Measurements from ENCODE around the gene RABL6.
A peak's percentile ranks its signal among the peaks of the same experiment; 100 is the strongest.

RABL6 gene

GRCh38 chr9:136807281-136808074 lies at the start of gene RABL6:
Gene RABL6 (plus strand): TSS chr9:136807948. CDS start chr9:136808197, 249 bp downstream.
- no peak for TF ChIP-seq GLIS3 (CRISPR knock-in tag; IDR thresholded peaks at IDR 0.05)
- no peak for TF ChIP-seq ZFP3 (CRISPR knock-in tag; IDR thresholded peaks at IDR 0.05)
- no peak for TF ChIP-seq TOX (CRISPR knock-in tag; IDR thresholded peaks at IDR 0.05; ENCODE audit: borderline replicate concordance)
- no peak for TF ChIP-seq ARNTL (CRISPR knock-in tag; IDR thresholded peaks at IDR 0.05; ENCODE audit: borderline replicate concordance, low read depth)
- no peak for TF ChIP-seq CSDC2 (CRISPR knock-in tag; IDR thresholded peaks at IDR 0.05)
- no peak for TF ChIP-seq ZNF565 (CRISPR knock-in tag; conservative IDR thresholded peaks at IDR 0.05; ENCODE audit: low read depth)
- no peak for TF ChIP-seq CREB5 (CRISPR knock-in tag; IDR thresholded peaks at IDR 0.05; ENCODE audit: low read depth)
- peak; percentile 77 for ATAC-seq

- TF ChIP-seq ISL1 (CRISPR knock-in tag; IDR thresholded peaks at IDR 0.05) (no peak), ZNF8 (CRISPR knock-in tag; IDR thresholded peaks at IDR 0.05) (no peak), ZNF70 (CRISPR knock-in tag; IDR thresholded peaks at IDR 0.05) (no peak), CSRNP3 (CRISPR knock-in tag; IDR thresholded peaks at IDR 0.05) (no peak), SNAI2 (CRISPR knock-in tag; IDR thresholded peaks at IDR 0.05) (no peak), ZFP30 (CRISPR knock-in tag; IDR thresholded peaks at IDR 0.05) (no peak), ARNTL (CRISPR knock-in tag; IDR thresholded peaks at IDR 0.05; ENCODE audit: borderline replicate concordance, low read depth) (no peak), RARB (CRISPR knock-in tag; IDR thresholded peaks at IDR 0.05) (no peak), POU6F1 (CRISPR knock-in tag; IDR thresholded peaks at IDR 0.05; ENCODE audit: borderline replicate concordance, low read depth) (no peak), TCF4 (CRISPR knock-in tag; IDR thresholded peaks at IDR 0.05; ENCODE audit: borderline replicate concordance) (no peak)
- no peak for ATAC-seq
These were observed 48.7 kb upstream of the RABL6 start for GRCh38 chr9:136759001-136759400.

- TF ChIP-seq CSRNP3 (CRISPR knock-in tag; IDR thresholded peaks at IDR 0.05) (no peak), SNAI2 (CRISPR knock-in tag; IDR thresholded peaks at IDR 0.05) (no peak), TOX (CRISPR knock-in tag; IDR thresholded peaks at IDR 0.05; ENCODE audit: borderline replicate concordance) (no peak), ZFP3 (CRISPR knock-in tag; IDR thresholded peaks at IDR 0.05) (no peak)
- ATAC-seq: no peak
These were observed 48.1 kb upstream of the RABL6 start for GRCh38 chr9:136759436-136760325.

- TF ChIP-seq ZNF8 (CRISPR knock-in tag; IDR thresholded peaks at IDR 0.05): no peak
- TF ChIP-seq BACH2 (CRISPR knock-in tag; IDR thresholded peaks at IDR 0.05; ENCODE audit: borderline replicate concordance): no peak
- no peak for TF ChIP-seq TOX (CRISPR knock-in tag; IDR thresholded peaks at IDR 0.05; ENCODE audit: borderline replicate concordance)
- no peak for TF ChIP-seq ZC3H10 (CRISPR knock-in tag; IDR thresholded peaks at IDR 0.05)
- TF ChIP-seq OSR1 (CRISPR knock-in tag; IDR thresholded peaks at IDR 0.05): no peak
- TF ChIP-seq ZNF565 (CRISPR knock-in tag; conservative IDR thresholded peaks at IDR 0.05; ENCODE audit: low read depth): no peak
- no peak for TF ChIP-seq PPARA (CRISPR knock-in tag; IDR thresholded peaks at IDR 0.05; ENCODE audit: borderline replicate concordance)
- TF ChIP-seq GLIS3 (CRISPR knock-in tag; IDR thresholded peaks at IDR 0.05): no peak
- no peak for TF ChIP-seq ISL1 (CRISPR knock-in tag; IDR thresholded peaks at IDR 0.05)
- TF ChIP-seq POU6F1 (CRISPR knock-in tag; IDR thresholded peaks at IDR 0.05; ENCODE audit: borderline replicate concordance, low read depth): no peak
- no peak for TF ChIP-seq SNAI2 (CRISPR knock-in tag; IDR thresholded peaks at IDR 0.05)
- no peak for TF ChIP-seq CSDC2 (CRISPR knock-in tag; IDR thresholded peaks at IDR 0.05)
- no peak for TF ChIP-seq ZNF70 (CRISPR knock-in tag; IDR thresholded peaks at IDR 0.05)
- no peak for TF ChIP-seq ZFP30 (CRISPR knock-in tag; IDR thresholded peaks at IDR 0.05)
- ATAC-seq: peak; percentile 12
These were observed 47.3 kb upstream of the RABL6 start for GRCh38 chr9:136760424-136760823.

- peak; percentile 93 for ATAC-seq
These were observed 46.8 kb upstream of the RABL6 start for GRCh38 chr9:136760834-136761544.

Data from SK-N-SH treated with all-trans-retinoic acid at 6 μM for 48 hours (cell line).